ENCODE measurements around the gene CREB5. TPM values are rescaled to one million over a fixed set of nuclear protein-coding genes. Genes with fewer than 3 reads are reported as not detected.

Gene CREB5
- total RNA-seq, 4 donors from 2014 or later = 0.88 to 31.4 (median 15.9) TPM

DNA sequence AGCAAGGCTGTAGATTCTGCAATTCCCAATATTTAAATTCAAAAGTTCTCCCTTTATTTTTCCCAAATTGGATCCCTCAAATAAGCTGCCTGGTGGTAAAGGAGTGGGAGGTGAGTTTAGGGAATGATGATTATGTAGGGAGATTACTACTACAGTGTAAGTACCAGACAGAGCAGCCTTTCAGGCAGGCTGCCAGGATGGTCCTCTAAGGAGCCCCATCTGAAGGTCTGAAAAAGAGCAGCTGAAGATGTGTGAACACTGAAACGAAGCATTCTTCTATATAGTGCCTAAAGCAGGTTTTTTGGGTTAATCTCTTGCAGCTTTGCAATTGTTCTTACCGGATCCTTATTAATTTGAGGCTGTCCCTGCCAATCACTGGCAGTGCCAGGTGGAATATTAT lies 84.7 kb downstream of the CREB5 start:
- Histone ChIP-seq H3K9me3 (no peaks in the 10 kb centered on the region), H3K27me3 (no peaks in the 10 kb centered on the region), H3K4me3 (no peak overlapping the region), H3K4me1 (no peaks in the 10 kb centered on the region), H3K36me3 (no peaks in the 10 kb centered on the region), H3K27ac (no peak overlapping the region)
- TF ChIP-seq CTCF (IDR thresholded peaks at IDR 0.05) = no peak
- TF ChIP-seq POLR2A (IDR thresholded peaks at IDR 0.05) = no peak
- no peak for DNase-seq

GRCh38 chr7:28498636-28499035 lies 86.3 kb downstream of the CREB5 start:
- no peak for DNase-seq
- H3K27ac ChIP-seq = no peak overlapping the region
- no peak overlapping the region for H3K4me3 ChIP-seq
- H3K27me3 ChIP-seq = no peaks in the 10 kb centered on the region
- no peaks in the 10 kb centered on the region for H3K4me1 ChIP-seq
- H3K36me3 ChIP-seq = no peaks in the 10 kb centered on the region
- TF ChIP-seq POLR2A (IDR thresholded peaks at IDR 0.05) (no peak), CTCF (IDR thresholded peaks at IDR 0.05) (no peak)
- no peaks in the 10 kb centered on the region for H3K9me3 ChIP-seq

DNA sequence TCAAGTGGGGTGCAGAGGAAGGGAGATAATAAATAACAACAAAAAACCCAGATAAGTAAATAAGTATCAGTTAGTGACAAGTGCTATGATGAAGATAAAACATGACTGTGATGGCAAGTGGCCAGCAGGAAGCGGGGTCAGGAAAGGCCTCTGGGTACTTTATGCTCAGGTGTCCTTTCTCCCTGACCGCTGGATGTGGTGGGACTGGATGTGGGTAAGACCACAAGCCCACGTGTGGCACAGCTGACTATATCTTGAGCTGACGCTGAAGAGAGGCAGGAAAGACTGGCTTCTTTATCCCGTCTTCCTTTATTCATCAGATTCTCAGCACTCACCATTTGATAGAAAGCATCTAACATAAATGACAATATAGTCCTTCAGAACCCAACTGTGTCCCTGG lies 87.8 kb downstream of the CREB5 start:
- Histone ChIP-seq H3K27me3 (no peaks in the 10 kb centered on the region), H3K36me3 (no peaks in the 10 kb centered on the region), H3K4me1 (no peaks in the 10 kb centered on the region), H3K9me3 (no peaks in the 10 kb centered on the region), H3K27ac (no peak overlapping the region), H3K4me3 (no peak overlapping the region)
- TF ChIP-seq CTCF (IDR thresholded peaks at IDR 0.05) (no peak), POLR2A (IDR thresholded peaks at IDR 0.05) (no peak)
- no peak for DNase-seq

DNA sequence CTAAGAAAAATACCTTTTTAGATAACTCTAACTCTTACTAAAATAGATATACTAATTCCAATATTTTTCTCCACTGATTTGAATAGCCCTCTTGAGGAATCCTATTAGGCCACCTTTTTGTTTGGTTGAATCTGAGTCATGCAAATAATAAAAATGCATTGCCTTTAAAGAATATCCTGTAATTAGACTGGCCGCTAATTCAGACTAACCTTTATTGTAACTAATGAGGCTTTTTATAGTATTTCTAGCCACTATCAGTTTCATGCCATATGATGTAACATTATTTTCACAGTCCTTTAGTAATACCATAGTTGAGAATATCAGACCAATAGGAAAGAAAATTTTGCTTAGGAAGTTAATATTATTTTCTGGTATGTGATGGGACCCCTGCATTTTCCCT lies 90.1 kb downstream of the CREB5 start:
- H3K27me3 ChIP-seq = no peaks in the 10 kb centered on the region
- H3K9me3 ChIP-seq = no peaks in the 10 kb centered on the region
- no peak overlapping the region for H3K4me3 ChIP-seq
- no peak for DNase-seq
- no peak overlapping the region for H3K27ac ChIP-seq
- no peaks in the 10 kb centered on the region for H3K4me1 ChIP-seq
- TF ChIP-seq CTCF (IDR thresholded peaks at IDR 0.05) (no peak), POLR2A (IDR thresholded peaks at IDR 0.05) (no peak)
- H3K36me3 ChIP-seq = no peaks in the 10 kb centered on the region

- H3K4me3 ChIP-seq = no peak overlapping the region
- no peaks in the 10 kb centered on the region for H3K27me3 ChIP-seq
- TF ChIP-seq CTCF (IDR thresholded peaks at IDR 0.05) = no peak
- TF ChIP-seq POLR2A (IDR thresholded peaks at IDR 0.05) = no peak
- no peaks in the 10 kb centered on the region for H3K4me1 ChIP-seq
- H3K27ac ChIP-seq = no peak overlapping the region
- H3K9me3 ChIP-seq = no peaks in the 10 kb centered on the region
- H3K36me3 ChIP-seq = no peaks in the 10 kb centered on the region
- DNase-seq = no peak
Measured at GRCh38 chr7:28503396-28503795, 91.1 kb downstream of the CREB5 start.

DNA sequence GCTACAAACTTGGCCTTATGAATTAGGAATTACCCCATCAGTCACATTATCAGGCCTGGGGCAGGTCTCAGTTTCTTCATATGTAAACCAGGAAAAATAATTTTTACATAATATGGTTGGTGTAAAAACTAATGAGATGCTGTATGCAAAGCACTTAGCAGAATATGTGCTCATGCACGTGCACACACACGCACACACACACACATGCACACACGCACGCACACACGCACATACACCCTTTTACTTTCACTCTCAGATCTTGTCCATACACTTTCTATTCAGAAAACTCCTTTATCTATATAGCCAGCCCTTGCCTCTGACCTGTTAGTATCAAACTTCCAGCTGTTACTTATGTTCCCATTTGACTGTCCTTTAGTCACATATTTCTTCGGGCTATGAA lies 92.7 kb downstream of the CREB5 start:
- no peaks in the 10 kb centered on the region for H3K27me3 ChIP-seq
- H3K36me3 ChIP-seq = no peaks in the 10 kb centered on the region
- H3K9me3 ChIP-seq = no peaks in the 10 kb centered on the region
- H3K4me3 ChIP-seq = no peak overlapping the region
- no peak overlapping the region for H3K27ac ChIP-seq
- TF ChIP-seq CTCF (IDR thresholded peaks at IDR 0.05) (no peak), POLR2A (IDR thresholded peaks at IDR 0.05) (no peak)
- no peak for DNase-seq
- no peaks in the 10 kb centered on the region for H3K4me1 ChIP-seq
